ACHN (cell line): Measurements from ENCODE around the gene SLC12A4.
"Not testable (repeated sequence)": the region's sequence is repeated elsewhere in the genome, so short reads cannot be mapped to it uniquely, and the experiment has no call there.

Experiments used
- DNase-seq: peaks from one replicate; pipeline ENCODE4 v3.0.0-alpha.2; 2015
- in situ Hi-C: cut with HindIII; loops from 2 replicates; pipeline ENCODE4 v1.10.0; 2017; ENCODE audit warnings: low sequenced_read_pairs, low pct_ligation_motif_present, low pct_unique_long_range_greater_than_20kb

SLC12A4 gene

DNA sequence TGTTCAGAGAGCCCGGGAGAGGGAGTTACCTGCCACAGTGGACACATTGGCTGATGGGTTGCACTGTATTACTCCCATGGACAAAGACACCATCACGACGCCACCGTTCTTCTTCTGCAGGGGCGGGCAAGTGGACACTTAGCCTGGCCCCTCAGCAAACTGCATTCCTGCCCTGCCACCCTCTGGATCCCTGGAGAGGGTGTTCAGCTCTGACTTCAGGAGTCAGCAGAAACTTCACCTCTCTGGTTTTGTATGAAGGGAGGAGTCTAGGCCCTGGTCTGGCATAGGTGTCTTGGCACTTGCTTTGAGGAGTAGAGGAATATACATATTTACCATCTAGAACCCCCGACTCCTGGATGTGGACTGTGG lies 21.6 kb upstream of the SLC12A4 start:
- no peak for DNase-seq
- in situ Hi-C loops = loop anchor here (25.0 kb wide), 1 partner anchor 222 kb away; no protein-coding TSS in a partner anchor

DNA sequence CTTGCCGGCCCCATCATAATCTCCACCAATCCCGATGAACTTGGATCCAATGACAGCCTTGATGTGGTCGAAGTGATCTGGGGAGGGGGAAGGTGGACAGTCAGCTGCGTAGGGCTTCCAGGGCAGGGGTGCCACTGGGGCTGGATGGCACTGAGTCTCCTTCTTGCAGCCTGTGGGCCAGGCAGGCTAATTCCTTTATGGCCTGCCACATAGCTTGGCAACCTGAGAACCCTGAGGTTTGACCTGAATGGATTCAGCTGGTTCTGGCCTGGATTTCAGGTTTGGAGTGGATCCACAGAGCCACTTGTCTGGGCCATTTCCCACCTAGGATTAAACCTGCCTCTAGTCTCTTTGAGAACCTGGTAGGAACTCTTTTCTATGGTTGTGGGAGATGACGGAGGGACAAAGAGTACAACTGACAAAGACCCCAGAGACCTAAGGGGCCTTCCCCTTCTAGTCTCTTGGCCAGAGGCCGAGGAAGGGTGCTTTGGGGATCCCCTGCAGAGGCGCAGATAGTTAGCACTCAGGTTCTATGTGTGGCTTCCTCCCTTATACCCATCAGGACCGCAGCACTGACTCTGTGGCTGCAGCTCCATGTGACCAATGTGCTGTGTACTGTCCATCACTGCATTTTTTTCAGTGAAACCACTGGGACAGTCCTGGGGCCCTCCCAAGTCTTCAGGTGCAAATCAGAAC lies 21.0 kb upstream of the SLC12A4 start:
- in situ Hi-C loops = loop anchor here (25.0 kb wide), 1 partner anchor 223 kb away; no protein-coding TSS in a partner anchor
- no peak for DNase-seq

DNA sequence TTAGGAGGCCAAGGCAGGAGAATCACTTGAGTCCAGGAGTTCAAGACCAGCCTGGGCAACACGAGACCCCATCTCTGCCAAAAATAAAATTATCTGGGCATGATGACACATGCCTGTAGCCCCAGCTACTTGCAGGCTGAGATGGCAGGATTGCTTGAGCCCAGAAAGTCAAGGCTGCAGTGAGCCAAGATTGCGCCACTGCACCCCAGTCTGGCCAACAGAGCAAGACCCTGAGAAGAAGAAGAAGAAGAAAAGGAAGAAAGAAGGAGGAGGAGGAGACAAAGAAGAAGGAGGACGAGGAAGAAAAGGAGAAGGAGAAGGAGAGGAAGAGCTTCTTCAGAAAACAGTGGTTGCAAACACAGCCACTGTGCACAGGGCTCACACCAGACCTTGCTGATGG lies 20.2 kb upstream of the SLC12A4 start:
- in situ Hi-C loops = loop anchor here (25.0 kb wide), 1 partner anchor 224 kb away; no protein-coding TSS in a partner anchor

DNA sequence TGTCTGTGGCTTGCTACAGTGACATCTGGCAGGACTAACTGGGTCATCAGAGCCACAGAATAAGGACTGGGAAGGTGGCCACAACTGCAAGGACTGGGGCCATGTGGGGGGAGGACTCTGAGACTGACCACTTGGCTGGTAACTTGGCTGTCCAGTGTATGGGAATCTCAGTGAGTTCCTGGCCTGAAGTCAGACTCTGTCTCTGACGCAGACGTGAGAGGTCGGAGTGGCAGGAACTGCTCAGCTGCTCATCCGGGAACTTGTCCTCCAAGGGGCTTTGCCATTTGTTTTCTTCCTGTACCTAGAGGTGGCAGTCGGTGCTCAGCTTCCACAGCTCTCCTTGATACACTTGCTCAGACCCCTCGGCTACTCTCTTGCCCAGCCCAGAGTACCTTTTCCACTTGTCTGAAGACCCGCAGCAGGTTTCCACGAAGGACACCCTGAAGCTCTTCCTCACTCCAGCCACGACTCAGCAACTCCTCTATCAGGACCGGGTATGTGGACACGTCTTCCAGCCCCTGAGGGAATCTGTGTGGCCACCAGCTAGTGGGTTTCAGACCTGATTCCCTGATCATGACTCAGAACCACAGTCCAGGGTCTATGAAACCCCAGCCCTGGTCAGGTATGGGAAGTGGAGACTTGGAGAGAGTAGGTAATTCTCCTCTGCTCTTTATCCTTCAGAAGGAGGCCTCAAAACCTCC lies 19.2 kb upstream of the SLC12A4 start:
- DNase-seq = no peak
- in situ Hi-C loops = loop anchor here (25.0 kb wide), 1 partner anchor 225 kb away; no protein-coding TSS in a partner anchor

More for the DNA sequence above, 20.2 kb upstream of the SLC12A4 start:
- DNase-seq = no peak

DNA sequence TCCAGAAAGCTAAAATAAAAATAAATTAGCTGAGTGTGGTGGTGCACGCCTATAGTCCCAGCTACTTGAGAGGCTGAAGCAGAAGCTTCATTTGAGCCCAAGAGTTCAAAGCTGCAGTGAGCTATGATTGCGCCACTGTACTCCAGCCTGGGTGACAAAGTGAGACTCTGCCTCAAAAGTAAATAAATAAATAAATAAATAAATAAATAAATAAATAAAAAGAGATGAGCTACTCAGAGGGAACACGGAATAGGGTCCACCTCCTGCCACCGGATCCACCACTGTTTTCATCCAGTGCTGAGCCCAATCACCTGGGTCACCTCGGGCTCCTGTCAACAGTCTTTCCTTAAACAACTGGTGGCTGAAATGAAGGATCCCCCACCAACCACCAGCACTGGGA lies 18.5 kb upstream of the SLC12A4 start:
- in situ Hi-C loops = loop anchor here (25.0 kb wide), 1 partner anchor 225 kb away; no protein-coding TSS in a partner anchor
- DNase-seq = no peak

DNA sequence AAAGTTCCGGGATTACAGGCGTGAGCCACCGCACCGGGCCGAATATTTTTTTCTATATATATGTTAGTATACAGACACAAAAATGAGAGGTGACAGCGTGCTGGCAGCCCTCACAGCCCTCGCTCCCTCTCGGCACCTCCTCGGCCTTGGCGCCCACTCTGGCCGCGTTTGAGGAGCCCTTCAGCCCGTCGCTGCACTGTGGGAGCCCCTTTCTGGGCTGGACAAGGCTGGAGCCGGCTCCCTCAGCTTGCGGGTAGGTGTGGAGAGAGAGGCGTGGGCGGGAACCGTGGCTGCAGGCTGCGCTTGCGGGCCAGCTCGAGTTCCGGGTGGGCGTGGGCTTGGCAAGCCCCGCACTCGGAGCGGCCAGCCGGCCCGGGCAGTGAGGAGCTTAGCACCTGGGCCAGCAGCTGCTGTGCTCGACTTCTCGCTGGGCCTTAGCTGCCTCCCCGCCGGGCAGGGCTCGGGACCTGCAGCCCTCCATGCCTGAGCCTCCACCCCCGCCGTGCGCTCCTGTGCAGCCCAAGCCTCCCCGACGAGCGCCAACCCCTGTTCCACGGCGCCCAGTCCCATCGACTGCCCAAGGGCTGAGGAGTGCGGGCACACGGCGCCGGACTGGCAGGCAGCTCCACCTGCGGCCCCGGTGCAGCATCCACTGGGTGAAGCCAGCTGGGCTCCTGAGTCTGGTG lies 13.7 kb upstream of the SLC12A4 start:
- in situ Hi-C loops = loop anchor here (25.0 kb wide), 1 partner anchor 230 kb away; no protein-coding TSS in a partner anchor
- no peak for DNase-seq

DNA sequence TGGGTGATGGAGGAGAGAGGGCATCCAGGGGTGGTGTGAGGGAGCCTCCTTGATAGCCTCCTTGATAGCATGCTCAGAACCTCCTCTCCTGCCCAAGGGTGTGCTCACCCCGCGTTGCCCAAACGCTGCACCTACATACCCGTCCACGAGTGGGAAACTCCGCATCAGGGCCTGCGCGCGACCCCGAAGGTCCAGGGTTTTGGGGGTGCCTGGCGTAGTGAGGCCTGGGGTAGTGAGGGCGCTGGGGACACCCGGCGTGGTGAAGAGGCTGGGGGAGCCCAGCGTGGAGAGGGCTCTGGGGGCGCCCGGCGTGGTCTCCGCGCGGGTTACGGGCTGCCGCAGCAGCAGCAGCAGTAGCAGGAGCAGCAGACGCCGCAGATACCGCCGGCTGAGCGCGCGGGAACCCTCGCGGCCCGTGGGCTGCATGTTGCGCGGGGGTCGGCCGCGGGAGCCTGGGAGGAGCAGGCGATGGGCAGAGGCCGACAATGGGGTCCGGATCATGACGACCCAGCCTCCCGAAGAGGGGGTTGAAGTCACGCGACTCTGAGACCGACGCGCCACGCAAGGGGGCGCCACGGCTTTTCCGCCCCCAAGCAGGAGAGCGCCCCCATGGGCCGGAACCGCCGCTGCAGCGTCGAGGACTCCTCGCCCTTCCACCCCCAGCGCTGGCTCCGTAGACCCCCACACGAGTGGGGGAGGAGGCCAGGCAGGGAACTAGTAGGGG lies 11.7 kb upstream of the SLC12A4 start, which contains the start of gene DPEP3:
Gene DPEP3, minus strand, starts transcription at position 545 of the 724 bp plus-strand sequence. Its CDS starts 119 bp downstream, at position 426.
- in situ Hi-C loops = loop anchor here (25.0 kb wide), 1 partner anchor 232 kb away; no protein-coding TSS in a partner anchor
- no peak for DNase-seq

DNA sequence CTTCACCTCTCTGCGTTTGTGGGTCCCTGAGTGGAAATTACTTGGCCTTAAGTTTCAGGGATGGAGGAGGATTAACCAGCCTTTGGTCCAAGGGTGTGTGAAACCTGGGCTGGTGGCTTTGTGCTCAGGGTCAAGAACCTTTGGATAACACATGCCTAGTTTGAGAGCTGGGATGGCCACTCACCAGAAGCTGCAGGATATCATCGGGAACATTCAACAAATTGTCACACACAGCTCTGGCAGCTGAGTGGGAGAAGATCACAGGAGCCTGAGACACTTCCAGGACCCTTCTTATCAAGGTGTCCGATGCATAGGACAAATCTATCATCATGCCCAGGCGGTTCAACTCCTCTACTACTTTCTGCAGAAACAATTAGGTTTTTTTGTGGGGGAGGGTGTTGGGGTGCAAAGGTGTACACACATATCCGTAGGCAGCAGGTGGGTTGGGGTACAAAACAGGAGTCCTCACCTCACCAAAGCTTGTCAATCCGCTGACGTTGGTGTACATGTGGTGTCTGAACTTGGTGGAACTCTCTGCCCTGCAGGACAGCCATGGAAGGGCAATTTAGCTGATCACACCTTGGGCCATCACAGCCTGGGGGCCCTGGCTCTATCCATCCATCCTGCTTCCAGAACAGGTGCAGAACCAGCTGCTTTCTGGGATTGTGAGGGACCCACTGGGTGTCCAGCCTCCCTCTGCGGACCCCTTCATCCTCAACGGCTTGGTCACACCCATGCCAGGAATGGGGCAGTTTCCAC lies 9.2 kb upstream of the SLC12A4 start:
- no peak for DNase-seq
- in situ Hi-C loops = loop anchor here (25.0 kb wide), 1 partner anchor 235 kb away; no protein-coding TSS in a partner anchor

DNA sequence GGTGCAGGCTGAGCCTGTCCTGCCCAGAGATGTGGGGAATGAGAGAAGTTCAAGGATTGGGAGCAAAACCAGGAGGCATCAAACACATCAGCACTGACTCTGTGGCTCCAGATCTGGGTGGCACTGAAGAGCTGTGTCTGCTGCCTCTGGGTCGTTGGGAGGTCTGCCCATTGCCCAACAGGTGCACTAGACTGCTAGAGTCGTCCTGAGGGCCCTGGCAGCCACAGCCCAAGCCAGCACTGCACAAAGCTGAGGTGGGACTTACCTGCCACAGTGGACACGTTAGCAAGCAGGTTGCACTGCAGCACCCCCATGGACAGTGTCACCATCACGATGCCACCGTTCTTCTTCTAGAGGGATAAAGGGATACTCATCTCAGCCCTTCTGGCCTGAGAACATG lies 8.6 kb upstream of the SLC12A4 start:
- DNase-seq = no peak
- in situ Hi-C loops = loop anchor here (25.0 kb wide), 1 partner anchor 235 kb away; no protein-coding TSS in a partner anchor

DNA sequence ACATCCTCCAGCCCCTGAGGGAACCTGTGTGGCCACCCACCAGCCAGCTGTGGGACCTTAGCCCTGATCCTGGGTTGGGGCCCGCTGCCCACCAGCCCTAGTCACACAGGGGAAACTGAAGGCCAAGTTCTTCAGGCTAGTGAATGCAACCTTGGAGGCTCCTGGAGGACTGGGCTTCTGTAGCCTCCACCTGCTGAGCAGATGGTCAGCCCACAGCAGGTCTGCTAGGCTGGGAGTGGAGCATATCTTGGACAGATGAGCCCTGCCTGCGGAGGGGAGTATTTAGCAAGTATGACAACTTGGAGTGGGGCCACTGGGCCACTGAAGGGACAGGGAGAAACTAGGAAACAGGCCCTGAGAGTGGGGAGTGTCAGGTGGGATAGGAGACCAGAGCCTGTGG lies 7.8 kb upstream of the SLC12A4 start:
- in situ Hi-C loops = loop anchor here (25.0 kb wide), 1 partner anchor 236 kb away; no protein-coding TSS in a partner anchor
- no peak for DNase-seq

DNA sequence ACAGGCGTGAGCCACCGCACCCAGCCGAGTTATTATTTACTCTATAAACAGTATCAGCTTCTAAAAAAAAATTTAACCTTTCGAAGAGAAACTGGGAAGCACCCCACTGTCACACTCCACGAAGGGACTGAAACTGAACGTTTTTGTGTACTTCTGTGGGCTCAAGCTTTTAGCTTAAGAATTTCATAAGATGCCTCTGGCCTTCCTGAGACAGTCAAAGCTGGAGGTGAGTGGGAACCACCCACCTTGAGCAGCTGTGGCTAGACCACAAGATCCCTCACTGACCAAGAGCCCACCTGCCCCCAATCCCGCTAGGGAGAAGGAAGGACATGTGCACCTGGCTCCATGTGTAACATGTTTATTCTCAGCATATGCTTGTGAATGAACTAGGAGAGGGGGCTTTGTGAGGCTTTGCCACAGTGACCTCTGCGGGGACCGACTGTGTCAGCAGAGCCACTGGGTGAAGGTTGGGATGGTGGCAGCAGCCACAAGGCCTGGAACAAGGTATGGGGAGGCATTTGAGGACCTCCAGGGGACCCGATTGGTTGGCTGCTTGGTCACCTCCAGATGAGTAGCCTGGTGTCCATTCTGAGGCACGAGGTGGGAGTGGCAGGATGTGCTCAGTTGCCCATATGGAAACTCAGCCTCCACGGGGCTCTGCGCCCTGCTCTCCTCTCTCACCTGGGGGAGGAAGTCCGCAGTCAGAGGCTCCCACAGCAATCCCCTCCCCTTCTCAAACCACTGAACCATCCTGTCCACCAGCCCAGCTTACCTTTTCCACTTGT lies 7.1 kb upstream of the SLC12A4 start:
- in situ Hi-C loops = loop anchor here (25.0 kb wide), 1 partner anchor 237 kb away; no protein-coding TSS in a partner anchor
- DNase-seq = no peak

DNA sequence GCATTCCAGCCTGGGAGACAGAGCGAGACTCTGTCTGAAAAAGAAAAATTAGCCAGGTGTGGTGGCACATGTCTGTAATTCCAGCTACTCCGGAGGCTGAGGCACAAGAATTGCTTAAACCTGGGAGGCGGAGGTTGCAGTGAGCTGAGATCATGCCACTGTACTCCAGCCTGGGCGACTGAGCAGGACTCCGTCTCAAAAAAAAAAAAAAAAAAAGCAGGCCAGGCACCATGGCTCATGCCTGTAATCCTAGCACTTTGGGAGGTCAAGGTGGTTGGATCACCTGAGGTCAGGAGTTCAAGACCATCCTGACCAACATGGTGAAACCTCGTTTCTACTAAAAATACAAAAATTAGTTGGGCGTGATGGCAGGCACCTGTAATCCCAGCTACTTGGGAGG lies 3.8 kb upstream of the SLC12A4 start:
- DNase-seq, in situ Hi-C loops: not testable (repeated sequence)

DNA sequence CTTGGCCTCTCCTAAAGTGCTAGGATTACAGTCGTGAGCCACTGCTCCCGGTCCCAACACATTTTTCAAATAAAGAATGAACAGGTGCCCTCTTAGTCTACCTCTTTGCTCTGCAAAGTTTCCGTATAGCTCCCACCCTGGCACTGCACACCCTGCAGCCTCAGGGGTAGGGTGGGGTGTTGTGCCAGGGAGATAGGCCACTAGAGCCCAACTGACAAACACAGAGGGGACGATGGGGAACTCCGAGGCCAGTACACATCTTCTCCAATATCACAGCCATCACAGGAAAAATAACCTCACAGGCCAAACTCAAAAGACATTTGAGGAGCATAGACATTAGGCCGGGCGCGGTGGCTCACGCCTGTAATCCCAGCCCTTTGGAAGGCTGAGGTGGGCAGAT lies 2.7 kb upstream of the SLC12A4 start:
- in situ Hi-C loops = no loop called here
- no peak for DNase-seq

DNA sequence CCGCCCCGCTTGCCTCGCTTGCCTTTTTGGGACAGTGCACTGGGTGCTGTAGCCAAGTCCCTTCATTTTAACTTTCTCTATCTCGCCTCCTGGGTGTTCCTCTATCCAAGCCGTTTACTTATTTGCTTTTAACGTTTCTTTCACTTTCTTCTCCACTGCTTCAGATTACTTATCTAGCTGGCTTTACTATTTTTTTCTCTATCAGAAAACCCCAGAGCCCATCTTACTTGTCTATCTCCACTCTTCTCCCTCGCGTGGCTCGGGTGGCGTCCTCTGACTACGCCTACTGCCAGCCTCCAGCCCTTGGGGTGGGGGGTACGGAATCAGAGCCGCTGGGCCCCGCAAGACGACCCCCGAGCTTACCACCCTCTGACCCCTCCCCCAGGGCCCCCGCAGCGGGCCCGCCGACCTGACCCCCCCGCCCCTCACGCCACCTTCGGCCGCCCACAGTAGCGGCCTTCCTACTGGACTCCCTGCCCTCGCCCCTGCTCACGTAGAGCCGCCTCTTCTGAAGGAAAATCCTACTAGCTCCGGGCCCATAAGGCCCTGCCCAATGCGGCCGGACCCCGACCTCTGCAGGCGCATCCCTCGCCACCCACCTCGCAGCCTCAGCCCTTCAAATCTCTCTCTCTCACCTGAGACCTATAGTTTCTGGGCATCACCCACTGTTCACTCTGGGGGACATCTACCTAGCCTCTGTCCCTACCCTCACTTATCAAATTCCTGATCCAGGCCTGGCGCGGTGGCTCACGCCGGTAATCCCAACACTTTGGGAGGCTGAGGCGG lies 1.0 kb upstream of the SLC12A4 start:
- peak; percentile 28 for DNase-seq
- in situ Hi-C loops = no loop called here

DNA sequence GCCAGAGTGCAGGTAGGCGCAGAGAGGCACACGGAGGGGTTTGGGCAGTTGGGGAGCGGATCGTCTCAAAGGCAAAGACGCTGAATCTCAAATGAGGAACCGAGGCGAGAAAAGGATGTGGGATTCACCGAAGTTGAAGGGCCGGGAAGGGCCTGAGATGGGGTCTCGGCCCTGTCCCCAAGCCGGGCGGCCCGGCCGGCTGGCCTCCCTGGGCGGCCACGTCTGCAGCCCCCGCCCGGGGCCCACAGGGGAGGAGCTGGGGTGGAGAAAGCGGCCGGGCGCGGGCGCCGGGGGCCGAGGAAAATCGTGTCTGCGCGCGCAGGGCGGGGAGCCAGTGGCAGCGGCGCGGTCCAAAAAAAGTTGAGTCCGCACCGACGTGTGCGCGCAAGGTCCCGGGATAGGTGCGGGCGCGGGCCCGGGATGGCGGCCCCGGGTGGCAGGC lies 458 bp downstream of the SLC12A4 start:
- in situ Hi-C loops = no loop called here
- peak; percentile 57 for DNase-seq
